ENCODE results near the gene SH3PXD2B. TPM values are rescaled to one million over a fixed set of nuclear protein-coding genes. Genes with fewer than 3 reads are reported as not detected.
"Not testable (repeated sequence)": the region's sequence is repeated elsewhere in the genome, so short reads cannot be mapped to it uniquely, and the experiment has no call there.

SH3PXD2B gene
- total RNA-seq, 1 donor: 0.52 TPM

- Histone ChIP-seq H3K4me3 (ENCODE audit: low read length) (no peak overlapping the region), H3K4me1 (ENCODE audit: insufficient read depth, low read length) (no peaks in the 10 kb centered on the region), H3K27me3 (ENCODE audit: insufficient read depth, low read length) (no peaks in the 10 kb centered on the region), H3K9me3 (ENCODE audit: low read depth, low read length) (no peaks in the 10 kb centered on the region)
Measured at GRCh38 chr5:172402531-172403188, 51.7 kb downstream of the SH3PXD2B start.

- H3K4me3 ChIP-seq (ENCODE audit: low read length); H3K9me3 ChIP-seq (ENCODE audit: low read depth, low read length); H3K27me3 ChIP-seq (ENCODE audit: insufficient read depth, low read length); H3K4me1 ChIP-seq (ENCODE audit: insufficient read depth, low read length): not testable (repeated sequence)
Measured at GRCh38 chr5:172402031-172402430, 52.3 kb downstream of the SH3PXD2B start.

GRCh38 chr5:172399826-172400225, 54.5 kb downstream of the SH3PXD2B start:
- H3K9me3 ChIP-seq (ENCODE audit: low read depth, low read length): no peaks in the 10 kb centered on the region
- H3K27me3 ChIP-seq (ENCODE audit: insufficient read depth, low read length): no peaks in the 10 kb centered on the region
- no peak overlapping the region for H3K4me3 ChIP-seq (ENCODE audit: low read length)
- no peaks in the 10 kb centered on the region for H3K4me1 ChIP-seq (ENCODE audit: insufficient read depth, low read length)

- no peak overlapping the region for H3K4me3 ChIP-seq (ENCODE audit: low read length)
- H3K4me1 ChIP-seq (ENCODE audit: insufficient read depth, low read length): no peaks in the 10 kb centered on the region
- H3K27me3 ChIP-seq (ENCODE audit: insufficient read depth, low read length): no peaks in the 10 kb centered on the region
- H3K9me3 ChIP-seq (ENCODE audit: low read depth, low read length): no peaks in the 10 kb centered on the region
Measured at GRCh38 chr5:172399336-172399735, 55.0 kb downstream of the SH3PXD2B start.

- H3K27me3 ChIP-seq (ENCODE audit: insufficient read depth, low read length); H3K9me3 ChIP-seq (ENCODE audit: low read depth, low read length); H3K4me1 ChIP-seq (ENCODE audit: insufficient read depth, low read length); H3K4me3 ChIP-seq (ENCODE audit: low read length): not testable (repeated sequence)
Measured at GRCh38 chr5:172398645-172399044, 55.7 kb downstream of the SH3PXD2B start.

GRCh38 chr5:172396994-172397393, 57.3 kb downstream of the SH3PXD2B start:
- H3K9me3 ChIP-seq (ENCODE audit: low read depth, low read length); H3K4me1 ChIP-seq (ENCODE audit: insufficient read depth, low read length); H3K4me3 ChIP-seq (ENCODE audit: low read length); H3K27me3 ChIP-seq (ENCODE audit: insufficient read depth, low read length): not testable (repeated sequence)

- no peaks in the 10 kb centered on the region for H3K9me3 ChIP-seq (ENCODE audit: low read depth, low read length)
- peaks cover 3% of the 10 kb centered on the region for H3K27me3 ChIP-seq (ENCODE audit: insufficient read depth, low read length)
- H3K4me3 ChIP-seq (ENCODE audit: low read length): no peak overlapping the region
- H3K4me1 ChIP-seq (ENCODE audit: insufficient read depth, low read length): no peaks in the 10 kb centered on the region
Measured at GRCh38 chr5:172396220-172396619, 58.1 kb downstream of the SH3PXD2B start.

GRCh38 chr5:172395483-172395882, 58.8 kb downstream of the SH3PXD2B start:
- H3K4me1 ChIP-seq (ENCODE audit: insufficient read depth, low read length): no peaks in the 10 kb centered on the region
- H3K9me3 ChIP-seq (ENCODE audit: low read depth, low read length): no peaks in the 10 kb centered on the region
- H3K4me3 ChIP-seq (ENCODE audit: low read length): no peak overlapping the region
- H3K27me3 ChIP-seq (ENCODE audit: insufficient read depth, low read length): peaks cover 3% of the 10 kb centered on the region

GRCh38 chr5:172389578-172390112, 64.7 kb downstream of the SH3PXD2B start:
- peaks cover 3% of the 10 kb centered on the region for H3K27me3 ChIP-seq (ENCODE audit: insufficient read depth, low read length)
- no peaks in the 10 kb centered on the region for H3K9me3 ChIP-seq (ENCODE audit: low read depth, low read length)
- no peak overlapping the region for H3K4me3 ChIP-seq (ENCODE audit: low read length)
- no peaks in the 10 kb centered on the region for H3K4me1 ChIP-seq (ENCODE audit: insufficient read depth, low read length)

GRCh38 chr5:172388246-172388733, 66.0 kb downstream of the SH3PXD2B start:
- Histone ChIP-seq H3K4me3 (ENCODE audit: low read length) (no peak overlapping the region), H3K4me1 (ENCODE audit: insufficient read depth, low read length) (no peaks in the 10 kb centered on the region), H3K27me3 (ENCODE audit: insufficient read depth, low read length) (peaks cover under 1% of the 10 kb centered on the region), H3K9me3 (ENCODE audit: low read depth, low read length) (no peaks in the 10 kb centered on the region)

- Histone ChIP-seq H3K4me3 (ENCODE audit: low read length) (no peak overlapping the region), H3K4me1 (ENCODE audit: insufficient read depth, low read length) (no peaks in the 10 kb centered on the region), H3K9me3 (ENCODE audit: low read depth, low read length) (no peaks in the 10 kb centered on the region), H3K27me3 (ENCODE audit: insufficient read depth, low read length) (no peaks in the 10 kb centered on the region)
Measured at GRCh38 chr5:172385707-172386106, 68.6 kb downstream of the SH3PXD2B start.

- Histone ChIP-seq H3K4me3 (ENCODE audit: low read length) (no peak overlapping the region), H3K27me3 (ENCODE audit: insufficient read depth, low read length) (no peaks in the 10 kb centered on the region), H3K4me1 (ENCODE audit: insufficient read depth, low read length) (no peaks in the 10 kb centered on the region)
Measured at GRCh38 chr5:172385010-172385563, 69.2 kb downstream of the SH3PXD2B start.

GRCh38 chr5:172383191-172383802, 71.0 kb downstream of the SH3PXD2B start:
- no peaks in the 10 kb centered on the region for H3K9me3 ChIP-seq (ENCODE audit: low read depth, low read length)
- H3K4me3 ChIP-seq (ENCODE audit: low read length): no peak overlapping the region
- no peaks in the 10 kb centered on the region for H3K27me3 ChIP-seq (ENCODE audit: insufficient read depth, low read length)
- no peaks in the 10 kb centered on the region for H3K4me1 ChIP-seq (ENCODE audit: insufficient read depth, low read length)

More at GRCh38 chr5:172385010-172385563, 69.2 kb downstream of the SH3PXD2B start:
- H3K9me3 ChIP-seq (ENCODE audit: low read depth, low read length): no peaks in the 10 kb centered on the region

GRCh38 chr5:172380987-172381643, 73.2 kb downstream of the SH3PXD2B start:
- no peak overlapping the region for H3K4me3 ChIP-seq (ENCODE audit: low read length)
- H3K4me1 ChIP-seq (ENCODE audit: insufficient read depth, low read length): no peaks in the 10 kb centered on the region
- no peaks in the 10 kb centered on the region for H3K27me3 ChIP-seq (ENCODE audit: insufficient read depth, low read length)
- no peaks in the 10 kb centered on the region for H3K9me3 ChIP-seq (ENCODE audit: low read depth, low read length)

GRCh38 chr5:172380301-172380986, 73.9 kb downstream of the SH3PXD2B start:
- Histone ChIP-seq H3K9me3 (ENCODE audit: low read depth, low read length) (no peaks in the 10 kb centered on the region), H3K4me1 (ENCODE audit: insufficient read depth, low read length) (no peaks in the 10 kb centered on the region), H3K4me3 (ENCODE audit: low read length) (no peak overlapping the region), H3K27me3 (ENCODE audit: insufficient read depth, low read length) (no peaks in the 10 kb centered on the region)

Measured in mononuclear cell (primary cell).